Hepatocyte (in vitro differentiated cells): ENCODE results near the gene CCDC157. TPM values are rescaled to one million over a fixed set of nuclear protein-coding genes. Genes with fewer than 3 reads are reported as not detected.

ENCODE experiments used
- DNase-seq: peaks from one replicate; pipeline ENCODE4 v3.0.0-alpha.2; 2016; ENCODE audit warnings: low spot score
- H2AFZ ChIP-seq: fragments of 200-600 bp; sonication (generic); 2 replicates; pipeline ENCODE4 v1.6.0; 2016; ENCODE audit warnings: antibody characterized with exemption, mild to moderate bottlenecking
- H3K27ac ChIP-seq: fragments of 200-600 bp; sonication (generic); 2 replicates; pipeline ENCODE4 v1.5.1; 2016; ENCODE audit warnings: mild to moderate bottlenecking
- H3K27me3 ChIP-seq: fragments of 200-600 bp; sonication (generic); 2 replicates; pipeline ENCODE4 v1.6.1; 2016
- H3K36me3 ChIP-seq: fragments of 200-600 bp; sonication (generic); replicated peaks from 2 replicates; pipeline ENCODE4 v1.5.1; 2016; ENCODE audit warnings: low read depth; ENCODE audit not compliant: insufficient read depth
- H3K4me1 ChIP-seq: fragments of 200-600 bp; sonication (generic); 2 replicates; pipeline ENCODE4 v1.5.1; 2016; ENCODE audit warnings: mild to moderate bottlenecking, moderate library complexity; ENCODE audit not compliant: insufficient read depth
- H3K4me2 ChIP-seq: fragments of 200-600 bp; sonication (generic); 2 replicates; pipeline ENCODE4 v1.6.0; 2016
- H3K4me3 ChIP-seq: fragments of 200-600 bp; sonication (generic); 2 replicates; pipeline ENCODE4 v1.5.1; 2016; ENCODE audit warnings: mild to moderate bottlenecking
- H3K79me2 ChIP-seq: fragments of 200-600 bp; sonication (generic); 2 replicates; pipeline ENCODE4 v1.6.0; 2017; ENCODE audit warnings: mild to moderate bottlenecking
- H3K9me2 ChIP-seq: fragments of 200-600 bp; sonication (generic); replicated peaks from 2 replicates; pipeline ENCODE4 v1.6.0; 2017; ENCODE audit warnings: mild to moderate bottlenecking; ENCODE audit not compliant: insufficient read depth
- H3K9me3 ChIP-seq: fragments of 200-600 bp; sonication (generic); 2 replicates; pipeline ENCODE4 v1.5.1; 2016; ENCODE audit warnings: low read depth, mild to moderate bottlenecking
- H4K20me1 ChIP-seq: fragments of 200-600 bp; sonication (generic); 2 replicates; pipeline ENCODE4 v1.6.0; 2016; ENCODE audit warnings: mild to moderate bottlenecking; ENCODE audit not compliant: insufficient read depth, poor library complexity, severe bottlenecking
- EZH2 ChIP-seq: fragments of 200-600 bp; sonication (generic); IDR thresholded peaks from 2 replicates; pipeline ENCODE4 v1.6.1; 2016; ENCODE audit warnings: antibody characterized with exemption, mild to moderate bottlenecking, borderline replicate concordance
- EZH2phosphoT487 ChIP-seq: fragments of 200-600 bp; sonication (generic); IDR thresholded peaks from one replicate; pipeline ENCODE4 v1.6.1; 2018; ENCODE audit warnings: antibody characterized with exemption, mild to moderate bottlenecking, low read depth, moderate library complexity; ENCODE audit not compliant: unreplicated experiment, severe bottlenecking
- WGBS: methylation state at CpG from one replicate; pipeline ENCODE4 v1.1.6; 2016; ENCODE audit warnings: low lambda C conversion rate; ENCODE audit errors: missing lambda C conversion rate; 5-methylcytosine and 5-hydroxymethylcytosine counted together
- polyA plus RNA-seq: library from polyadenylated mRNA; unstranded; fragments of >200 nt; fragmentation: Nextera tagmentation; extraction: Ambion mirVana; gene quantifications from 2 replicates; pipeline ENCODE4 v1.2.1, GENCODE V29; 2016
- total RNA-seq: library from RNA; depleted of rRNA; stranded (reverse); fragments of >200 nt; gene quantifications from 2 replicates; pipeline ENCODE4 v1.2.3, GENCODE V29; 2014
- TF ChIP-seq, protein P1 (sequence below): fragments of 200-600 bp; sonication (generic); IDR thresholded peaks from 2 replicates; pipeline ENCODE4 v1.5.1; 2016; ENCODE audit warnings: antibody characterized with exemption, mild to moderate bottlenecking; ENCODE audit not compliant: poor library complexity

The CCDC157 gene
- total and polyA plus RNA-seq, 2 experiments from 2014 or later: 4.1 to 5.4 TPM

DNA sequence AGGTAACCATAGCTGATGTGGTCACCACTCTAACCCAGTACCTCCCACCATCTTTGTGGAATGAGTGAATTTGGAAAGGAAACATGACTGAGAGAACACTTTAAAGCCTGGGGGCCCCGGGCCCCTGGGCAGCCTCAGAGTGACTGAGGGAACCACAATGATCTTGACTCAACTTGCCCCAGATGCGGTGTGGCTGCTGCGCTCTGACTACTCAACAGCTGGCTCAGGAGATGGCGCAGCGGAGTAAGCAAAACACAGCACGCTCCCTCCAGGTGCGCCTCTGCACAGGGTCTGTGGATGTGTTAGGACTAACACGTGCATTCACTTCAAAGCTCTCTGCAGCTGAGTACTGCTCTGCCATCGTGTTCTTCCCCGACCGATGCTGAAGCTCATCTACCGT is 24.5 kb downstream of the CCDC157 start:
- Histone ChIP-seq H3K4me1 (peaks cover under 1% of the 10 kb centered on the region), H2AFZ (no peak overlapping the region), H3K4me2 (no peak overlapping the region), H3K9me3 (no peaks in the 10 kb centered on the region), H3K27me3 (no peaks in the 10 kb centered on the region), H3K4me3 (no peak overlapping the region), H3K27ac (no peak overlapping the region), H3K36me3 (no peaks in the 10 kb centered on the region), H3K79me2 (no peaks in the 10 kb centered on the region), H4K20me1 (no peaks in the 10 kb centered on the region), H3K9me2 (no peaks in the 10 kb centered on the region)
- no peak for TF ChIP-seq EZH2phosphoT487
- TF ChIP-seq, protein P1, sequence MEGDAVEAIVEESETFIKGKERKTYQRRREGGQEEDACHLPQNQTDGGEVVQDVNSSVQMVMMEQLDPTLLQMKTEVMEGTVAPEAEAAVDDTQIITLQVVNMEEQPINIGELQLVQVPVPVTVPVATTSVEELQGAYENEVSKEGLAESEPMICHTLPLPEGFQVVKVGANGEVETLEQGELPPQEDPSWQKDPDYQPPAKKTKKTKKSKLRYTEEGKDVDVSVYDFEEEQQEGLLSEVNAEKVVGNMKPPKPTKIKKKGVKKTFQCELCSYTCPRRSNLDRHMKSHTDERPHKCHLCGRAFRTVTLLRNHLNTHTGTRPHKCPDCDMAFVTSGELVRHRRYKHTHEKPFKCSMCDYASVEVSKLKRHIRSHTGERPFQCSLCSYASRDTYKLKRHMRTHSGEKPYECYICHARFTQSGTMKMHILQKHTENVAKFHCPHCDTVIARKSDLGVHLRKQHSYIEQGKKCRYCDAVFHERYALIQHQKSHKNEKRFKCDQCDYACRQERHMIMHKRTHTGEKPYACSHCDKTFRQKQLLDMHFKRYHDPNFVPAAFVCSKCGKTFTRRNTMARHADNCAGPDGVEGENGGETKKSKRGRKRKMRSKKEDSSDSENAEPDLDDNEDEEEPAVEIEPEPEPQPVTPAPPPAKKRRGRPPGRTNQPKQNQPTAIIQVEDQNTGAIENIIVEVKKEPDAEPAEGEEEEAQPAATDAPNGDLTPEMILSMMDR: no peak
- TF ChIP-seq EZH2: no peak
- 93% methylated on average over 12 of the region's 12 CpGs for WGBS
- no peak for DNase-seq

DNA sequence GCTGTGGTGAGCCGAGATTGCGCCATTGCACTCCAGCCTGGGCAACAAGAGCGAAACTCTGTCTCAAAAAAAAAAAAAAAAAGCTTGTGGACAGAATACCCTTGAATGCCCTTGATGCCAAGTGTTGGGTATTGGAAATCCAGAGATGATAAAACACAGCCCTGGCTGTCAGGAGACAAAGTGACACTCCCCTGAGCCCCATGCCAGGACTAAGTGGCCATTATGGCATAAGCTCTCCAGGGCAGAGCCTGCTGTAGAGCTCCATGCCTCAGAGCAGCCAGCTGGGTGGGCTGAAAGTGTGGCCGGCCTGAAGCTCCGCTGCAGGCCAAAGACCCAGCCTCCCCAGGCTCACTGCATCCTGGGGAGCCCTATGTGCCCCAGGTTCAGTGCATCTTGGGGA is 25.5 kb downstream of the CCDC157 start:
- DNase-seq: no peak
- Histone ChIP-seq H3K9me3 (no peaks in the 10 kb centered on the region), H3K27ac (no peak overlapping the region), H3K4me1 (peaks cover 4% of the 10 kb centered on the region), H3K36me3 (no peaks in the 10 kb centered on the region), H3K4me2 (no peak overlapping the region), H2AFZ (no peak overlapping the region), H3K9me2 (no peaks in the 10 kb centered on the region), H3K27me3 (no peaks in the 10 kb centered on the region), H3K79me2 (peaks cover 3% of the 10 kb centered on the region), H4K20me1 (no peaks in the 10 kb centered on the region), H3K4me3 (no peak overlapping the region)
- no peak for TF ChIP-seq EZH2
- TF ChIP-seq, protein P1: no peak
- TF ChIP-seq EZH2phosphoT487: no peak
- WGBS: 93% methylated on average over 5 of the region's 5 CpGs

DNA sequence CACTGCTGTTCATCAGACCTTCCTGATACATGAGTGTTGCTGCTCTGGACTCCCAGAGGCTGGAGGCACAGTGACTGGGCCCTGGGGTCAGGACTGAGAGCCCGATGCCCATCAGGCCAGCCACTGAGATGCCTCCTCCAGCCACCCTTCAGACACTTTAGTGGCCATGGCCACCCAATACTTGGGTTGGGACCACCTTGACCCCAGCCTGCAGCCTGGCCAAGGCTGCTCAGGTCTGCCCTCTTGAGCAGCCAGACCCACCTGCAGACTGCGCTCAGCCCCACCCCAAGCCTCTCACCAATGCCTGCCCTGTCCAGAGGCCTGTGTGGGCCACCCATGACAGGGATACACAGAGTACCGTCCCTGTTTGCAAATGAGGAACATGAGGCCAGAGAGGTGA is 26.3 kb downstream of the CCDC157 start:
- TF ChIP-seq, protein P1: no peak
- TF ChIP-seq EZH2 (no peak), EZH2phosphoT487 (no peak)
- no peaks in the 10 kb centered on the region for H3K9me3 ChIP-seq
- WGBS: 71% methylated on average over 3 of the region's 3 CpGs
- peaks cover 3% of the 10 kb centered on the region for H3K79me2 ChIP-seq
- peaks cover 8% of the 10 kb centered on the region for H3K4me1 ChIP-seq
- no peak overlapping the region for H2AFZ ChIP-seq
- H4K20me1 ChIP-seq: no peaks in the 10 kb centered on the region
- H3K4me3 ChIP-seq: no peak overlapping the region
- no peak for DNase-seq
- H3K27me3 ChIP-seq: no peaks in the 10 kb centered on the region
- no peak overlapping the region for H3K4me2 ChIP-seq
- H3K9me2 ChIP-seq: no peaks in the 10 kb centered on the region
- H3K27ac ChIP-seq: no peak overlapping the region
- H3K36me3 ChIP-seq: no peaks in the 10 kb centered on the region

GRCh38 chr22:30385942-30386341 is 29.1 kb downstream of the CCDC157 start:
- Histone ChIP-seq H3K27ac (no peak overlapping the region), H2AFZ (no peak overlapping the region), H4K20me1 (no peaks in the 10 kb centered on the region), H3K36me3 (no peaks in the 10 kb centered on the region), H3K4me1 (peaks cover 8% of the 10 kb centered on the region), H3K4me2 (peak overlapping the region; percentile 94), H3K9me2 (no peaks in the 10 kb centered on the region), H3K4me3 (no peak overlapping the region), H3K9me3 (no peaks in the 10 kb centered on the region), H3K27me3 (no peaks in the 10 kb centered on the region), H3K79me2 (peaks cover 3% of the 10 kb centered on the region)
- TF ChIP-seq EZH2 (no peak), EZH2phosphoT487 (no peak)
- TF ChIP-seq, protein P1: no peak
- 93% methylated on average over 10 of the region's 10 CpGs for WGBS
- no peak for DNase-seq
